Adrenal gland (tissue), 12 donors: ENCODE results near the gene DMD. TPM values are rescaled to one million over a fixed set of nuclear protein-coding genes. Genes with fewer than 3 reads are reported as not detected.

ENCODE experiments used
- DNase-seq, 7 donors: peaks; one replicate each; pipeline ENCODE4 v3.0.0-alpha.2; 2019 to 2020
- H3K27ac ChIP-seq, 5 donors: fragments of 200-600 bp; sonication (generic) in 4 of 5; 1 replicate in 3 of 5; 2 replicates in 2 of 5; pipeline versions ENCODE4 v1.5.1 to v1.8.0; 2016 to 2020; ENCODE audit warnings: mild to moderate bottlenecking in 1 of 5
- H3K27me3 ChIP-seq: fragments of 200-600 bp; 2 replicates; pipeline ENCODE4 v1.8.0; 2021
- H3K36me3 ChIP-seq, 2 donors: fragments of 200-600 bp; replicated peaks in 1 of 2; 1 replicate in 1 of 2; 2 replicates in 1 of 2; pipeline versions ENCODE4 v1.5.1 to v1.8.0; 2018 to 2022
- H3K4me1 ChIP-seq, 2 donors: fragments of 200-600 bp; replicated peaks in 1 of 2; 1 replicate in 1 of 2; 2 replicates in 1 of 2; pipeline versions ENCODE4 v1.5.1 to v1.8.0; 2018 to 2021
- H3K4me3 ChIP-seq, 4 donors: fragments of 200-600 bp; sonication (generic) in 3 of 4; one replicate each; pipeline ENCODE4 v1.5.1; 2016 to 2018
- H3K9me3 ChIP-seq, 3 donors: fragments of 200-600 bp; sonication (generic) in 1 of 3; replicated peaks in 1 of 3; 1 replicate in 2 of 3; 2 replicates in 1 of 3; pipeline versions ENCODE4 v1.5.1 to v1.8.0; 2016 to 2021
- CTCF ChIP-seq, 6 experiments: fragments of 450-650 bp in 4 of 6; fragments of 200-600 bp in 2 of 6; sonication (generic) in 1 of 6; IDR thresholded peaks; 1 replicate in 5 of 6; 2 replicates in 1 of 6; pipeline versions ENCODE4 v1.5.1 to v1.8.0; 2016 to 2021; ENCODE audit warnings: antibody characterized with exemption in 6 of 6, mild to moderate bottlenecking in 2 of 6, moderate library complexity in 1 of 6
- POLR2A ChIP-seq, 2 donors: fragments of 450-650 bp; IDR thresholded peaks; one replicate each; pipeline ENCODE4 v1.6.1; 2017; ENCODE audit warnings: antibody characterized with exemption in 2 of 2, mild to moderate bottlenecking in 2 of 2, moderate library complexity in 1 of 2
- WGBS, 4 donors: extraction: QIAGEN DNeasy Blood & Tissue Kit in 2 of 4; methylation state at CpG; one replicate each; pipeline versions ENCODE4 v1.1.5 to v1.1.7; 2013 to 2017; 5-methylcytosine and 5-hydroxymethylcytosine counted together
- intact Hi-C, 2 donors: fragments of 100-400 bp; cut with DNase I; formaldehyde crosslinking; loops; one replicate each; pipeline versions ENCODE4 v1.14.1 to v1.15.0; 2022 to 2023
- polyA plus RNA-seq, 3 donors: library from polyadenylated mRNA; stranded (reverse); fragments of 200-250 nt in 2 of 3; fragments of 350-450 nt in 1 of 3; fragmentation: Illumina TruSeq in 1 of 3; extraction: RNeasy Lipid Tissue Mini Kit (QIAGEN cat#74804) in 1 of 3; gene quantifications; one replicate each; pipeline ENCODE4 v1.2.3, GENCODE V29; 2013 to 2014
- total RNA-seq, 9 donors: library from RNA; depleted of rRNA in 4 of 9; stranded (reverse); fragments of >200 nt in 4 of 9; fragments of 120-200 nt in 1 of 9; fragmentation: NEBNext Ultra II Directional in 1 of 9; extraction: Animal tissue kit (Norgen Biotek cat#: 25700) in 1 of 9; gene quantifications; one replicate each; pipeline versions ENCODE4 v1.1.0 to v1.2.4, GENCODE V29; 2013 to 2023
- donor health status: healthy with polysubstance abuse.
- donor health status: Bipolar disorder and iron deficiency.
- donor health status: DM: yes; HTN: yes; CAD: no.
- donor health status: DM: no; HTN: no; CAD: no.
- donor health status: DM: no; HTN: no; CAD: no.
- donor health status: DM: yes; HTN: yes; CAD: no.

DMD gene
- total and polyA plus RNA-seq, 12 donors: 14.6 to 89.7 (median 36.2) TPM

GRCh38 chrX:31223817-31224216 is 1987.5 kb downstream of the DMD start:
- H3K9me3 ChIP-seq: no peaks in the 10 kb centered on the region
- peaks cover 4 to 6% of the 10 kb centered on the region in 2 donors for H3K4me1 ChIP-seq
- H3K36me3 ChIP-seq: no peaks in the 10 kb centered on the region
- H3K4me3 ChIP-seq: no peak overlapping the region
- H3K27ac ChIP-seq: no peak overlapping the region
- DNase-seq: peak in 2 of 7 donors; percentile 7 to 44
- intact Hi-C loops: no loop called here
- peaks cover 2% of the 10 kb centered on the region for H3K27me3 ChIP-seq
- no peak for TF ChIP-seq CTCF (IDR thresholded peaks at IDR 0.05)
- WGBS, 4 donors: 36 to 64% (median 56%) methylated on average over 3 of the region's 3 CpGs

DNA sequence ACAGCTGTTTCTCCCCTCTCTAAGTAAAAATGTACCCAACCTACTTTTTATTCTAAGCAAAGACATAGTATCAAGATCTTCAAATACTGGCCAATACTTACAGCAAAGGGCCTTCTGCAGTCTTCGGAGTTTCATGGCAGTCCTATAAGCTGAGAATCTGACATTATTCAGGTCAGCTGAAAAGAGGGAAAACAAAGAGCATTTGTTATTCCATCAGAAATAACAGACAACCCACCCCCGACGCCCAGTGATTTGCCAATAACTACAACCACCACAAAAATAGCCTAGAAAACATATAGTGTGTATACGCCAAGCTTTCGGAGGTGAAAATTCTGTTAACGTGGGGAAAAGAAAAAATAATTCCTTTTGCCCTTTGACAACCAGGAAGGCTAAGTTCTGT is 1988.4 kb downstream of the DMD start:
- no peak overlapping the region for H3K27ac ChIP-seq
- H3K36me3 ChIP-seq: no peaks in the 10 kb centered on the region
- intact Hi-C loops: no loop called here
- H3K27me3 ChIP-seq: peaks cover 2% of the 10 kb centered on the region
- DNase-seq: no peak
- H3K4me1 ChIP-seq: peaks cover 4 to 6% of the 10 kb centered on the region in 2 donors
- 77 to 89% (median 85%) methylated on average over 6 of the region's 6 CpGs for WGBS, 4 donors
- H3K9me3 ChIP-seq: no peaks in the 10 kb centered on the region
- no peak overlapping the region for H3K4me3 ChIP-seq
- TF ChIP-seq POLR2A (IDR thresholded peaks at IDR 0.05) (no peak), CTCF (IDR thresholded peaks at IDR 0.05) (no peak)

DNA sequence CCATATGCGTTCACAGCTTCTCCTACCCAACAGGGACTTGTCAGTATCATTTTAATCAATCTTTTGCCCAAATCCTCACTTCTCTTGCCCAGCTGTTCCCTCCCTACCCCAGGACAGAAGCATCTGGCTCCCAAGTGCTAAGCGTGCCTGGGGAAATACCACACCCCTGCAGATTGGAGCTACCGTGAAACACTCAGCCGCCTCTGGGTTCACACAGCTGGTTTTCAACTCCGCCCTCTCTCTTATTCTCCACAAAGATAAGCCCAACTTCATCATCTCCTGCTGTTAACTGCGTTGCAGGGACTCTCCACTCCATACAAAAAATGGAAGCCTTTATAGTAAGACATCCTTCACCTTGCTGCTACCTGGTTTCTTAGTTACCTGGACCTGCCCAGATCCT is 1992.2 kb downstream of the DMD start:
- Histone ChIP-seq H3K4me1 (peaks cover 6 to 13% of the 10 kb centered on the region in 2 donors), H3K36me3 (no peaks in the 10 kb centered on the region), H3K27ac (no peak overlapping the region), H3K4me3 (no peak overlapping the region), H3K27me3 (peaks cover 2% of the 10 kb centered on the region), H3K9me3 (no peaks in the 10 kb centered on the region)
- WGBS, 4 donors: 58 to 73% (median 67%) methylated on average over 6 of the region's 6 CpGs
- no peak for DNase-seq
- TF ChIP-seq POLR2A (IDR thresholded peaks at IDR 0.05) (no peak), CTCF (IDR thresholded peaks at IDR 0.05) (no peak)
- intact Hi-C loops: loop anchor here in 1 of 2 donors (10.0 kb wide), 1 partner anchor 206 kb away; no protein-coding TSS in a partner anchor

DNA sequence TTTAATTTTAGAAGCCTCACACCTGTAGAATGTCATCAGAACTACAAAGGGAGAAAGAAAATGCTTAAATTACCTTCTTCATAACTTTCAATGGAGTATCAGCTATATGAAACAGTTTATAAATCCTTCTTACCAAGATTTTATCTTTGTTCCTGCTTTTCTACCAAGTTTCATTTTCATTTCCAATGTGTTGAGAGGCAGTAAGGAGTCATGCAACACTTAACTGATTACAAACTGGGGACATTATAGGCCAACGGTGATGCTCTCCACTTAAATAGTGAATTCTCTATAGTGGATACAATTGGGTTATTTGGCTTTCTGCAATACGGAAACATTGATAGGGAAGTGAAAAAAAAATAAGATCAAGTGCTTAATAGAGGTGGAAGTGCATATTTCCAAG is 1994.3 kb downstream of the DMD start:
- Histone ChIP-seq H3K4me1 (peaks cover 6 to 9% of the 10 kb centered on the region in 2 donors), H3K27ac (no peak overlapping the region), H3K9me3 (no peaks in the 10 kb centered on the region), H3K27me3 (no peaks in the 10 kb centered on the region), H3K4me3 (no peak overlapping the region), H3K36me3 (no peaks in the 10 kb centered on the region)
- intact Hi-C loops: loop anchor here in 1 of 2 donors (10.0 kb wide), 1 partner anchor 208 kb away; no protein-coding TSS in a partner anchor
- TF ChIP-seq POLR2A (IDR thresholded peaks at IDR 0.05) (no peak), CTCF (IDR thresholded peaks at IDR 0.05) (no peak)
- no peak for DNase-seq
- WGBS, 4 donors: 29 to 49% (median 37%) methylated on average over 2 of the region's 2 CpGs
